GM13976 (cell line): ENCODE results near the gene SOAT1.

Experiments used
- DNase-seq: peaks from one replicate; pipeline ENCODE4 v3.0.0; 2012; ENCODE audit warnings: low spot score
- CTCF ChIP-seq: IDR thresholded peaks from 2 replicates; pipeline ENCODE4 v1.5.1; 2012; ENCODE audit warnings: borderline replicate concordance, mild to moderate bottlenecking; ENCODE audit not compliant: insufficient read depth; ENCODE audit errors: extremely low read depth, missing control alignments, control extremely low read depth
- in situ Hi-C: fragments of 300-500 bp; cut with MboI; formaldehyde crosslinking; loops from one replicate; pipeline ENCODE4 v1.12.0; 2022; ENCODE audit warnings: low sequenced_read_pairs, mixed read lengths, inconsistent platforms; ENCODE audit not compliant: unreplicated experiment

SOAT1 gene

GRCh38 chr1:179323436-179323835, 29.8 kb downstream of the SOAT1 start:
- DNase-seq: no peak
- in situ Hi-C loops: no loop called here
- TF ChIP-seq CTCF: no peak

DNA sequence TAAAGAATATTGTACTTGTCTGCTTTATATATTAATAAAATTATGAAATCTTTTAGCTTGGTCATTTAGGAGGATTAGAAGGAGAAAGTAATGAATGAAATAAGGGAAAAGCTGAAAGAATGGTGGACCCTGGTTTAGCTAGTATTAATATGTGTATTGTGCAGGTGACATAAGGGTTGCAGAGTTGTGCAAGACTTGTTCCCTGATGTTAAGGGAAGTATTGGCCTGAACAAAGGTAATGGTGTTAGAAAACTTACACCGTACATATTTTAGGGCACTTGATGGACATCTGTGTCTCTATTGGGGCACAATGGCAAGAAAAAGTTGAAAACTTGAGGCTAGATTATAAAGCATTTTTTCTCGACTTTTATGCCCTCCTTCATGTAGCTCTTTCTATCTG, 32.2 kb downstream of the SOAT1 start:
- TF ChIP-seq CTCF: no peak
- no peak for DNase-seq
- in situ Hi-C loops: no loop called here

GRCh38 chr1:179326746-179327145, 33.1 kb downstream of the SOAT1 start:
- DNase-seq: no peak
- in situ Hi-C loops: no loop called here
- no peak for TF ChIP-seq CTCF

- no peak for TF ChIP-seq CTCF
- DNase-seq: no peak
- in situ Hi-C loops: no loop called here
Observed at GRCh38 chr1:179327196-179327595, 33.6 kb downstream of the SOAT1 start.

GRCh38 chr1:179327679-179328078, 34.1 kb downstream of the SOAT1 start:
- in situ Hi-C loops: no loop called here
- TF ChIP-seq CTCF: no peak
- DNase-seq: no peak

- TF ChIP-seq CTCF: no peak
- DNase-seq: no peak
- in situ Hi-C loops: no loop called here
Observed at GRCh38 chr1:179329862-179330261, 36.3 kb downstream of the SOAT1 start.

DNA sequence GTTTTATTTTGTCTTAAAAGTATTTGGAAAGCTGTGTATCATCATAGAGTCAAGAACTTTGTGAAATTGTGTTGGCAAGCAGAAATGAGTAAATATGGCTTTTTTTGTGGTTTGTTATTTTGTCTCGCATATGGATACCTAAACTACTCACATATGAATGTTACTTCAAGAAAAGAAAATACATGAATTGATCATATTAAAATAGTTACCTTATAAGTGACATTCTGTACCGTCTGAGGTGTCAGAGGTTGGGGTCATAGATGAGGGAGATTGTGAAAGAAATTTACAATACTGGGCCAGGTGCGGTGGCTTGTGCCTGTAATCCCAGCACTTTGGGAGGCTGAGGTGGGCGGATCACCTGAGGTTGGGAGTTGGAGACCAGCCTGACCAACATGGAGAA, 40.8 kb downstream of the SOAT1 start:
- in situ Hi-C loops: no loop called here

More for the DNA sequence above, 40.8 kb downstream of the SOAT1 start:
- DNase-seq: no peak
- TF ChIP-seq CTCF: no peak
